Lower leg skin (tissue), 4 donors: ENCODE results near the gene LIPG. TPM values are rescaled to one million over a fixed set of nuclear protein-coding genes. Genes with fewer than 3 reads are reported as not detected.
"Not testable (repeated sequence)": the region's sequence is repeated elsewhere in the genome, so short reads cannot be mapped to it uniquely, and the experiment has no call there.

Source experiments
- DNase-seq, 2 donors: peaks; one replicate each; pipeline ENCODE4 v3.0.0-alpha.2; 2019; ENCODE audit warnings: low spot score in 2 of 2
- H3K4me3 ChIP-seq: fragments of 200-600 bp; sonication (generic); 2 replicates; pipeline ENCODE4 v1.5.1; 2017; ENCODE audit warnings: mild to moderate bottlenecking, low read depth; ENCODE audit not compliant: poor library complexity, severe bottlenecking
- POLR2A ChIP-seq, 2 donors: fragments of 450-650 bp; IDR thresholded peaks; one replicate each; pipeline ENCODE4 v1.6.1; 2016 to 2017; ENCODE audit warnings: antibody characterized with exemption in 2 of 2, mild to moderate bottlenecking in 1 of 2, moderate library complexity in 1 of 2
- WGBS, 2 donors: methylation state at CpG; one replicate each; pipeline ENCODE4 v1.1.5; 2018; 5-methylcytosine and 5-hydroxymethylcytosine counted together
- intact Hi-C: fragments of 100-400 bp; cut with DNase I; formaldehyde crosslinking; loops from one replicate; pipeline ENCODE4 v1.15.0; 2023; ENCODE audit warnings: low total_unique reads
- total RNA-seq, 4 donors: library from RNA; depleted of rRNA; stranded (reverse); fragments of >200 nt; gene quantifications; one replicate each; pipeline ENCODE4 v1.1.0, GENCODE V29; 2016
- TF ChIP-seq, protein P1 (sequence below), 3 donors: fragments of 450-650 bp; IDR thresholded peaks; one replicate each; pipeline ENCODE4 v1.5.1; 2016; ENCODE audit warnings: antibody characterized with exemption in 3 of 3, mild to moderate bottlenecking in 3 of 3, moderate library complexity in 2 of 3

Gene LIPG
- total RNA-seq, 4 donors from 2014 or later: 0.23 to 3.6 (median 2.0) TPM

DNA sequence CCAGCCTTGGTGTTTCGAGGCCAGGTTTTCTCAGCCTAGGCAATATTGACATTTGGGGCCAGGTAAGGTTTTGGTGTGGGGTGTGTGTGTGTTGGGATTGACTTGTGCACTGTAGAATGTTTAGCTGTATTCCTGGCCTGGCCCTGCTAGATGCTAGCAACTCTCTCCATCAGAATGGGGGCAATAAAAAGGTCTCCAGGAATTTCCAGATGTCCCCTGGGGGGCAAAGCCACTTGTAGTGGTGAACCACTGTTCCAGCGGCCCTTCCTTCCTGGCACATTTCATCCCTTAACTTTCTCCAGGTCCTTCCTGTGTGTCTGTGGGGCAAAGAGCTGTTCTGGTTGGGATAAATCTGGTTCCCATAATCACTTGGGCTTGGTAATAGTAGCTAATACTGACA lies 12.0 kb downstream of the LIPG start:
- WGBS, 2 donors: 95 to 96% methylated on average over 2 of the region's 2 CpGs
- H3K4me3 ChIP-seq: no peak overlapping the region
- no peak for TF ChIP-seq POLR2A (IDR thresholded peaks at IDR 0.05)
- TF ChIP-seq, protein P1, sequence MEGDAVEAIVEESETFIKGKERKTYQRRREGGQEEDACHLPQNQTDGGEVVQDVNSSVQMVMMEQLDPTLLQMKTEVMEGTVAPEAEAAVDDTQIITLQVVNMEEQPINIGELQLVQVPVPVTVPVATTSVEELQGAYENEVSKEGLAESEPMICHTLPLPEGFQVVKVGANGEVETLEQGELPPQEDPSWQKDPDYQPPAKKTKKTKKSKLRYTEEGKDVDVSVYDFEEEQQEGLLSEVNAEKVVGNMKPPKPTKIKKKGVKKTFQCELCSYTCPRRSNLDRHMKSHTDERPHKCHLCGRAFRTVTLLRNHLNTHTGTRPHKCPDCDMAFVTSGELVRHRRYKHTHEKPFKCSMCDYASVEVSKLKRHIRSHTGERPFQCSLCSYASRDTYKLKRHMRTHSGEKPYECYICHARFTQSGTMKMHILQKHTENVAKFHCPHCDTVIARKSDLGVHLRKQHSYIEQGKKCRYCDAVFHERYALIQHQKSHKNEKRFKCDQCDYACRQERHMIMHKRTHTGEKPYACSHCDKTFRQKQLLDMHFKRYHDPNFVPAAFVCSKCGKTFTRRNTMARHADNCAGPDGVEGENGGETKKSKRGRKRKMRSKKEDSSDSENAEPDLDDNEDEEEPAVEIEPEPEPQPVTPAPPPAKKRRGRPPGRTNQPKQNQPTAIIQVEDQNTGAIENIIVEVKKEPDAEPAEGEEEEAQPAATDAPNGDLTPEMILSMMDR (IDR thresholded peaks at IDR 0.05): no peak

DNA sequence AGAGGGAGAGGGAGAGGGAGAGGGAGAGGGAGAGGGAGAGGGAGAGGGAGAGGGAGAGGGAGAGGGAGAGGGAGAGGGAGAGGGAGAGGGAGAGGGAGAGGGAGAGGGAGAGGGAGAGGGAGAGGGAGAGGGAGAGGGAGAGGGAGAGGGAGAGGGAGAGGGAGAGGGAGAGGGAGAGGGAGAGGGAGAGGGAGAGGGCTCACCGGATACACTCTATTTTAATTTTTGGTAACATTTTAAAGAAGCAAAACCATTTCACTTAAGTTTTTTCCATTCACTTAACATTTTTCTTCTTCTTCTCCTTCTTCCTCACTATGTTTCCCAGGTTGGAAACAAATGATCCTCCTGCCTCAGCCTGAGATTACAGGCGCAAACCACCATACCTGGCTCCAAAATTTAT lies 17.2 kb downstream of the LIPG start:
- WGBS, 2 donors: 83 to 88% methylated on average over 2 of the region's 2 CpGs
- intact Hi-C loops, DNase-seq, H3K4me3 ChIP-seq: not testable (repeated sequence)

More for the DNA sequence above, 12.0 kb downstream of the LIPG start:
- DNase-seq: no peak
- intact Hi-C loops: no loop called here

DNA sequence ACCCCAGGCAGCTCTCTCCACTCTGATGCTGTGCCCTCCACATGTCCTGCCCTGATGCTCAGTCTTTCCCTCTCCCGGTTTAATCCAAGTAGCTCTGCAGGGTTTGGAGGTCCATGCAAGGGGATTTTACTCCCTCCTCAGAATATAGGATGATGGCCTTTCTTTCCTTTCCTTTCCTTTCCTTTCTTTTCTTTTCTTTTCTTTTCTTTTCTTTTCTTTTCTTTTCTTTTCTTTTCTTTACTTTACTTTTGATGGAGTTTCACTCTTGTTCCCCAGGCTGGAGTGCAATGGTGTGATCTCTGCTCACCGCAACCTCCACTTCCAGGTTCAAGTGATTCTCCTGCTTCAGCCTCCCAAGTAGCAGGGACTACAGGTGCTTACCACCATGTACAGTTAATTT lies 17.7 kb downstream of the LIPG start:
- intact Hi-C loops, DNase-seq, H3K4me3 ChIP-seq: not testable (repeated sequence)
- WGBS, 2 donors: 90 to 91% methylated on average over 2 of the region's 2 CpGs

DNA sequence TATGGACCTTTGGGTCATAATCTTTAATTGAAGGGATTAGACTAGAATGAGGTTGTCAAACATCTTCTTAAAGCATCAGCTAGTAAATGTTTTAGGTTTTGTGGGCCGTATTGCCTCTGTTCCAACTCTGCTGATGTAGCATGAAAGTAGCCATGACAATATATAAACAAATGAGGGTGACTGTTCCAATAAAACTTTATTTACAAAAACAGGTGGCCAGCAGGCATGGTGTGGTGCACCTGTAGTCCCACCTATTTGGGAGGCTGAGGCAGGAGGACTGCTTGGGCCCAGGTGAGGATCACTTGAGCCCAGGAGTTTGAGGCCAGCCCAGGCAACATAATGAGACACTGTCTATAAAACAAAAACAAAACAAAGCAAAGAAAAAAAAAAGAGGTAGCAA lies 18.4 kb downstream of the LIPG start:
- no peak for DNase-seq
- H3K4me3 ChIP-seq: no peak overlapping the region
- TF ChIP-seq POLR2A (IDR thresholded peaks at IDR 0.05): no peak
- TF ChIP-seq, protein P1 (IDR thresholded peaks at IDR 0.05): no peak
- WGBS, 2 donors: 71 to 90% methylated on average over 1 of the region's 1 CpG
- intact Hi-C loops: no loop called here

- intact Hi-C loops: no loop called here
- peak in 1 of 2 donors; percentile 42 for DNase-seq
- no peak overlapping the region for H3K4me3 ChIP-seq
- WGBS, 2 donors: 72 to 74% methylated on average over 7 of the region's 7 CpGs
- no peak for TF ChIP-seq POLR2A (IDR thresholded peaks at IDR 0.05)
- TF ChIP-seq, protein P1 (IDR thresholded peaks at IDR 0.05): no peak
Observed at GRCh38 chr18:49581371-49581770, 19.5 kb downstream of the LIPG start.

- no peak for TF ChIP-seq POLR2A (IDR thresholded peaks at IDR 0.05)
- TF ChIP-seq, protein P1 (IDR thresholded peaks at IDR 0.05): no peak
- WGBS, 2 donors: 73 to 81% methylated on average over 8 of the region's 8 CpGs
- no peak for DNase-seq
- intact Hi-C loops: no loop called here
- H3K4me3 ChIP-seq: no peak overlapping the region
Observed at GRCh38 chr18:49582579-49582978, 20.7 kb downstream of the LIPG start.

DNA sequence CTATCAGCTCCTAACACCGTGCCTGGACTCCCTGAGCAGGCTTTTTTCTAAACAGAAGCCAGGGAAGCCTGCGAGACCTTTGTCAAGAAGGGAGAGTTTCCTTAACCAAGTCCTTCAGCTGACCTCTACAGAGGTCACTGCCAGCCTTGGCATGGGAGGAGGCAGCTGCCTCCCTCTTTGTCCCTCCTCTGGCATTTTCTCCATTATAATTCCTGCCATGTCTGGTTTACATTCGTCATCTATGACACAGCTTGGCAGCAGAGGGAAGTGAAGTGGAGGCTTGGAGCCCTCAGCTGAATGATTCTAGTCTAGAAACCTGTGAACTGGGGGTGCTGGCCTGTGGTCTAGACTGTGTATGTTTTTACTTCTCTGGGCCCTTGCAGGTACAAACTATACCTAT lies 22.5 kb downstream of the LIPG start:
- H3K4me3 ChIP-seq: no peak overlapping the region
- intact Hi-C loops: no loop called here
- TF ChIP-seq, protein P1 (IDR thresholded peaks at IDR 0.05): no peak
- TF ChIP-seq POLR2A (IDR thresholded peaks at IDR 0.05): no peak
- DNase-seq: peak in 1 of 2 donors; percentile 9
- 60 to 70% methylated on average over 3 of the region's 3 CpGs for WGBS, 2 donors

DNA sequence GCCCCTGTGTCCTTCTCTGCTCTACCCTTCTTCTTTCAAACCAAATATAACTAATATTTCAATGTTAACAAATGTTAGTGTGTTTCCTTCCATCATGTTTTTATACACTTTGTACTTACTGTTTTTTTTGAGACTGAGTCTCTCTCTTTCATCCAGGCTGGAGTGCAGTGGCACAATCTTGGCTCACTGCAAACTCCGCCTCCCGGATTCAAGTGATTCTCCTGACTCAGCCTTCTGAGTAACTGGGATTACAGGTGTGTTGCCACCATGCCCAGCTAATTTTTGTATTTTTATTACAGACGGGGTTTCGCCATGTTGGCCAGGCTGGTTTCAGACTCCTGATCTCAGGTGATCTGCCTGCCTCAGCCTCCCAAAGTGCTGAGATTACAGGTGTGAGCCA lies 23.1 kb downstream of the LIPG start:
- intact Hi-C loops, H3K4me3 ChIP-seq: not testable (repeated sequence)
- WGBS, 2 donors: 85 to 89% methylated on average over 4 of the region's 4 CpGs
- DNase-seq: peak in 1 of 2 donors; percentile 58
